HG03095 (cell line): ENCODE data around the gene MKLN1.
"Not testable (repeated sequence)": the region's sequence is repeated elsewhere in the genome, so short reads cannot be mapped to it uniquely, and the experiment has no call there.

Experiments used
- ATAC-seq: cut with Tn5 transposase; IDR thresholded peaks from one replicate; pipeline ENCODE4 v1.9.1; 2021; ENCODE audit warnings: moderate library complexity; ENCODE audit not compliant: unreplicated experiment

The MKLN1 gene

GRCh38 chr7:131513245-131514061 lies 185.8 kb downstream of the MKLN1 start:
- peak; percentile 87 for ATAC-seq

- not testable (repeated sequence) for ATAC-seq
Measured at GRCh38 chr7:131515471-131515870, 187.8 kb downstream of the MKLN1 start.

DNA sequence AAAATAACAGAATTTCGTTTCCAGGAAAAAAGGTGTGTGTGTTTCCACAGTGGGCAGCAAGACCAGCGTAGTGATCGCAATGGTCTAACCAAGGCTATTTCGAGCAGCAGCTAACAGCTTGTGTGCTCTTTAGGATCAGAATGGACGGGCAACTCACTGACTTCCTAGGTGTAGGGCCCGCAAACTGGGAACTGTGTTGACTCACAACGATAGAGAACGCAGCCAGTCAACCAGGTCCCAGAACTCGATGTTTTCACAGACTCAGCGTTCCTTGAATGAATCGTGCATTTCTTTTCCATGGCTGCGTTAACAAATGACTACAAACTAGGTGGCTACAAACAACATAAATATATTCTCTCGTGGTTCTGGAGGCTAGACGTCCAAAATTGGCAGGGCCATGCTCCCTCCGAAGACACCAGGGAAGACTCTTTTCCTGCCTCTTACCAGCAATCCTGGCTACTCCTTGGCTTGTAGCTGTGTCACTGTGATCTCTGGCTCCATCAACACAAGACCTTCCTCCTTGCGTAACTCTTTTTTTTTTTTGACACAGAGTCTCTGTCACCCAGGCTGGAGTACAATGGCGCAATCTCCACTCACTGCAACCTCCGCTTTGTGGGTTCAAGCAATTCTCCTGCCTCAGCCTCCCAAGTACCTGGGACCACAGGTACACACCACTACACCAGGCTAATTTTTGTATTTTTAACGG lies 189.7 kb downstream of the MKLN1 start:
- no peak for ATAC-seq

DNA sequence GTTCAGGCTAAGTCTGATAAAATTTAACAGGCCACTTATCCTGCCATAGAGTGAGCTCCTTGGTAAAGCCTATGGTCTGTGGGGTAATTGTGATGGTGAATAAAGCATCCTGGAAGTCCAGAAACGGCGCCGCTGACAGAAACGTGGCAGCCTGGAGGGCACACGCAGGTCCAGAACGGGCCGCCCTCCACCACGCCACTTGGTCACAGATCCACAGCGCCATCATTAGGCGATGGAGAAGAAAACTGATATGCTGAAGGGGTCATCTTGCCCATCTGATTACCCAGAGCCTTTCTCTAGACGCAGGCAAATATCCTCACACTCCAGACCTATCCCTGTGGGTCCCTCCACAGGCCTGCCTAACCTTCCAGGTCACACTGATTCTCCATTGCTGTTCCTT lies 190.9 kb downstream of the MKLN1 start:
- ATAC-seq = no peak

- ATAC-seq = no peak
Measured at GRCh38 chr7:131521651-131522163, 194.0 kb downstream of the MKLN1 start.

- no peak for ATAC-seq
Measured at GRCh38 chr7:131522325-131522930, 194.8 kb downstream of the MKLN1 start.

DNA sequence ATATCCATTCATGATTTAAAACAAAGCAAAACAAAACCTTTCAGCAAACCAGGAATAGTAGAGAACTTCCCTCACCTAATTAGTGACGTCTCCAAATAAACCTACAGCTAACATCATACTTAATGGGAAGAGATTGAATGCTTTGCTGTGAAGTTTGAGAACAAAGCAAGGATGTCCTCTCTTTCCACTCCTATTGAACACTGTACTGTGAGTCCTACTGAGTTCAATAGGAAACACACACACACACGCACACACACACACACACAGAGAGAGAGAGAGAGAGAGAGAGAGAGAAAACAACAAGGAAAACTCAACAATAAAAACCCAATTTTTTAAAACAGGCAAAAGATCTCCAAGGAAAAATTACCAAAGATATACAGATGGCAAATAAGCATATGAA lies 196.4 kb downstream of the MKLN1 start:
- ATAC-seq = no peak

- ATAC-seq = no peak
Measured at GRCh38 chr7:131524703-131525102, 197.0 kb downstream of the MKLN1 start.

DNA sequence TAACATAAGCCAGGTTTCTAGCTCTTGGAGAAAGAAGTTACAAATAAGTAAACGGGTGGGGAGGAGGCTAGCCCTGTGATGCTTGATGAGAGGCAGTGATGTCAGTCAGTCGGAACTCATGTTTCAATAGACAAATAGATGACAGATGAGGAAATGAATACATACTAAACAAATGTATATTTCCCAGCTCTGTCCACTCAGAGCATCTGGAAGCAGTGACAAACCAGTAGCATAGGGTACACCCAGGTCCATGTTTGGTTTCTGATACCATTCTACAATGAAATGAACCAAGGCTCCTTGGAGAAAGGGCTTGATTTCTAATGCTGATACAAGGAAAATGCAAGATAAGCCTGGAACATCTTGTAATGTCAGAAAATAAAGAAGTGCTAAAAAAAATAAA lies 198.1 kb downstream of the MKLN1 start:
- no peak for ATAC-seq

DNA sequence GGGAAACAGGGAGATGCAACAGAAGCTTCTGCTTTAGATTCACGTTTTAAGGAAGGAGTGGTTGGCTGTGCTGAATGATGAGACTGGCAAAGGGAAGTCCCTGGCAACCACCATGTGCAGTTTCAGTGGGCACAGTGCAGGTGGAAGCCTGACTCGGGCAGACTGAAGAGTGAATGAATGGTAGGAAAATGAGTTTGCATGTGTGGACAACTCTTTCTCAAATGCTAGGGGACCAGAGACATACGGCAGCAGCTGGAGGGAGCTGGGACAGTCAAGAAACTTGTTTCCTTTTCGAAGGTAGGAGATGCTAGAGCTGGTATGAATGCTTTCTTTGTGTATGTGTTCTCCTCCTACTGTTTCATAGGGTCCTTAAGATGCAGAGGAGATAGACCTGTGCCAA lies 199.8 kb downstream of the MKLN1 start:
- ATAC-seq = no peak

DNA sequence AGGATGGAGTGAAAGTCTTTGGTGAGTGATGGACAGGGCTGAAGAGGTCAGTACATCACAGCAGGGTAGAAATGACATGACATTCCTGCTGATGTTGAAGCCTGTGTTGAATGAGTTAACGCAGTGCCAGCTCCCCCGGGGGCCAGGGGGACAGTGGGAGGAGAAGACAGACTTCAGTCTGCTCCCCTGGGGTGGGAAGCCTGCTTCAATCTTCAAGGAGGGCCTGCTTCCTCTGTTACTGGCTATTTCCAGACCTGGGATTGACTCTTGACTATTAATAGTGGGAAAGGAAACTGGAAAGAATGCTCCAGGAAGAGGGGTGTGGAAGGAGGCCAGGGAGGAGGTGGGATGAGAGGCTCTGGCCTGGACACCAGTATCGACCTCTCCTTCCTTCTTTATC lies 201.5 kb downstream of the MKLN1 start:
- no peak for ATAC-seq

DNA sequence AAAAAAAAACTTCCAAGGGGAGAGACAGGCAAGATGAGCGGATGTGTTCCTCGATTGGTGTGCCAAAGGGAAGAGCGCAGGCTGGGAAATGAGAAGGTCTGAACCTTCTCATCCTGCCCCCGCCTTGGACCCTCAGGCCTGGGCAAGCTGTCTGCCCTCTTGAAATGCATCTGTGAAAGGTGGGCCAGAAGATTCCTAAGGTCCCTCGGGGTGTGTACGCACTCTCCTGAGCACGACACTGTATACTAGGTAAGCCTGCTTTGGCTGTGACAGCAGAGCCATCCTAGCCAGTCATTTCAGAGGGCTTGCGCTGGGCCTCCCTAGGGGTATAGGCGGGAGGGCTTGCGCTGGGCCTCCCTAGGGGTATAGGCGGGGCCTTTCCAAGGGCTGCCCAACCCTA lies 201.9 kb downstream of the MKLN1 start:
- ATAC-seq = no peak

DNA sequence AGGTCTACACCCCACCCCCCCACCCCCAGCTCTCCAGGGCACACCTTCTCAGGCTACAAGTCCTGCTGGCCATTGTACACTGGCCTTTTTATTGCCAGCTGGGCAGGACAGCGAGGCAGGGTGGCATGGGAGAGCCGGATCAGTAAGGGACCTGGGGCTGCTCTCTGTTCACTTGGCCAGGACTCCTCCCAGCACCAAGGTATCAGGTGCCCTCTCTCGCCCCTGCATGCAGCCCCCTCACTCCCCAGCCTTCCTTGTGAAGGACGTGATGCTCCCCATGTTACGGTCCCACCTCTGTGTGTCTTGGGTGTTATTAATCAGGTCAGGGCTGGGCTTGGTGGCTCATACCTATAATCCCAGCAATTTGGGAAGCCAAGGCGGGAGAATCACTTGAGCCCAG lies 202.5 kb downstream of the MKLN1 start:
- no peak for ATAC-seq

DNA sequence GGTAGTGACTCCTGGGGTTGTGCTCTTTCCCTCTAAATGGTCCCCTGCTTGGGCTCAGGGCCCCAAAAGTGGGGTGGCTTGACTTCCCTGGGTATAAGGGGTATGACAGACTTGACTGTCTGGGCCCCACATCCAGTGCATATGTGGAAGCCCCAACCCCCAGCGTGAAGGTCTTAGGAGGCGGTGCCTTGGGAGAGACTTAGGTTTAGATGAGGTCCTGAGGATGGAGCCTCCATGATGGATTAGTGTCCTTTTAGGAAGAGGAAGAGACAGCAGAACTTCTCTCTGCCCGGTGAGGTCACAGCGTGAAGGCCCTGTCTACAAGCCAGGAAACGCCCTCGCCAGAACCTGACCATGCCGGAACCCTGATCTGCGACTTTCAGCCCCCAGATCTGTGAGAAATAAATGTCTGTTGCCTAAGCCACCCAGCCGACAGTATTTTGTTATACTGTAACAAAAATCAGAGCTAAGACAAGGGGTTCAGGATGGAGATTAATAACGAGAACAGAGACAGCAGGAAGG lies 205.0 kb downstream of the MKLN1 start:
- no peak for ATAC-seq

- no peak for ATAC-seq
Measured at GRCh38 chr7:131533151-131533559, 205.5 kb downstream of the MKLN1 start.

- ATAC-seq = no peak
Measured at GRCh38 chr7:131533566-131534561, 206.2 kb downstream of the MKLN1 start.

- no peak for ATAC-seq
Measured at GRCh38 chr7:131536361-131536849, 208.7 kb downstream of the MKLN1 start.

DNA sequence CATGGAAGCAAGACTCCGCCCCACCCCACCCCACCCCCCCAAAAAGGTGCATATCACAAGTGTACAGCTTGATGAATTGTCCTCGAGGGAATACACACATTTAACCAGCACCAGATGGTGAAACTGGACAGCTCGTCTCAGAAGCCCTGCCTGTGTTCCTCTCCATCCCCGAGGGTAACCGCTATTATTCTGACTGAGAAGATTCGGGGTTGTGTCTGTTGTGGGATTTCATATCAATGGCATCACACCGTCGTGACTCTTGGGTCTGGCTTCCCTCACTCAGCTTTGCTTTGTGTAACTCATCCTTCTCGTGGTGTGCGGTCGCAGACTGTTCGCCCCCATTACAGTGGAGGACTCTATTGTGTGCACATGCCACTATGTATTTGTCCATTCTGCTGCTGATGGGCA lies 209.9 kb downstream of the MKLN1 start:
- ATAC-seq = no peak

DNA sequence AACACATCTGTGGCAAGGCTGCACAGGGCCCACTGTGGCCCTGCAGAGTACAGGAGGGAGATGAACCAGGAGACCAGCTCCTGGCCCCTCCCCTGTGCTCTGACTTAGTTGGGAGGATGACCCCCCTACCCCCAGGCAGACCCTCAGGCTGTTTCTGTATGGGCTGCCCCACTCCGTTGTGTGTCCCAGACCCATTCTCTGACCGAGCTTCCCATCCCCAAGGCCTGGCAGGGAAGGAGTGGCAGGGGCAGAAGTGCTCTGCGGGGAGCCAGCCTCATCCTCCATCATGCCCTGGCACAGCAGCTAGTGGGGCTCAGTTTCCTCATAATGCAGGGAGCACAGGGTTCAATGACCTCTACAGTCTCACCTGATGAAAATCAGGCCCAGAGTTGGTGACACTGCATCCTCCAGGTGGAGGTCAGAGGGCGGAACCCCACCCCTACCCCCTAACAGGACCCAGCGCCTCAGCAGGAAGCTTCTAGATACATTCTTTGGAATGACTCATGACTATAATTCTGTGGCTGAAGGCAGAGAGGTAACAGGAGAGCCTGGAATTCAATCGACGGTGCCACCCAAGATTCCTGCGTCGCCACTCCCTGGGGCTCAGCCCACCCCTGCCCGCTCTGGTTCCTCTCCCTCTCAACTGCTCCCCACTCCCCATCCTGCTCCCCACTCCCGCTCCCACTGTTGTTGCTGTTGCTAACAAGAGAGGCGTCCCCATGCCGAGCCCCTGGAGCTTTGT lies 210.6 kb downstream of the MKLN1 start:
- no peak for ATAC-seq

GRCh38 chr7:131538813-131539179 lies 211.1 kb downstream of the MKLN1 start:
- ATAC-seq = no peak
